GM19372 (cell line): Measurements from ENCODE around the gene ANK2.
"Not testable (repeated sequence)": the region's sequence is repeated elsewhere in the genome, so short reads cannot be mapped to it uniquely, and the experiment has no call there.

ENCODE experiments used
- ATAC-seq: cut with Tn5 transposase; IDR thresholded peaks from one replicate; pipeline ENCODE4 v1.9.1; 2021; ENCODE audit warnings: mild to moderate bottlenecking, low read depth, moderate library complexity; ENCODE audit not compliant: unreplicated experiment

ANK2 gene

DNA sequence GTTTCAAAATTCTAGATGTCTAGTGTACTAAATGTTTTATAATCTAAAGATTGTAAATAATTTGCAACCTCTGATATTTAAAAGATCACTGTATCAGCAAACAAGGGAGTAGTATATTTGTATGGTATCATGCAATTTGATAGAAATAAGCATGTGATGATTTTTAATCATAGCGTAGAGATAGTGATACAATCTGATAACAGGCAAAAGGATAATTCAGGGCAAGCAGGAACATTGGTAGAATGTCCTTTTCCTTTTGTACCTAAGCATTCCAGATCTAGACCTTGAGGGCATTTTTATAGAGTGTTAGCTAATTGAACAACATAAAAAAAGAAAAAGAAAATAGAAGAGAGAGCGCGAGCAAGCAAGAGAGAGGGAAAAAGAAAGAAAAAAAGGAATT is 1.4 kb downstream of the ANK2 start:
- no peak for ATAC-seq

GRCh38 chr4:113051361-113051760 is 1.9 kb downstream of the ANK2 start:
- no peak for ATAC-seq

GRCh38 chr4:113052379-113052951 is 3.0 kb downstream of the ANK2 start:
- ATAC-seq, result peak; percentile 99

DNA sequence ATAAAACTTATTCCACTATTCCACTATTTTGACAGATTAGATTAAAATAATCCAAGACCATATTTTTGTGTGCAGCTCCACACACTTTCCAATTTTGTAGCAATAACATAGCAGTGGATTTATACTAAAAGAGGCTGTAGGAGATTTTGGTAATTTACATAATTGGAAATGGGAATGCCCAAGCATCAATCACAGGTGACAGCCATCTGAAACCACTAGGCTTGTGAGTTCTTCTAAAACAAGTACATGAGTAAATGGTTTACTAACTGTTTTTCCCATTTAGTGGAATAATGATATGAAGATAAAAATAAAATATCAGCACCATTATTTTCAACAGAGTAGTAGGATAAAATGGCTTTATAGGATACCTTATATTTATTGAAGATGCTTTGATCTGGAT is 4.4 kb downstream of the ANK2 start:
- ATAC-seq, result no peak

- no peak for ATAC-seq
These were observed 6.9 kb downstream of the ANK2 start for GRCh38 chr4:113056318-113056717.

GRCh38 chr4:113057891-113058290 is 8.4 kb downstream of the ANK2 start:
- no peak for ATAC-seq

GRCh38 chr4:113059449-113060182 is 10.2 kb downstream of the ANK2 start:
- no peak for ATAC-seq

DNA sequence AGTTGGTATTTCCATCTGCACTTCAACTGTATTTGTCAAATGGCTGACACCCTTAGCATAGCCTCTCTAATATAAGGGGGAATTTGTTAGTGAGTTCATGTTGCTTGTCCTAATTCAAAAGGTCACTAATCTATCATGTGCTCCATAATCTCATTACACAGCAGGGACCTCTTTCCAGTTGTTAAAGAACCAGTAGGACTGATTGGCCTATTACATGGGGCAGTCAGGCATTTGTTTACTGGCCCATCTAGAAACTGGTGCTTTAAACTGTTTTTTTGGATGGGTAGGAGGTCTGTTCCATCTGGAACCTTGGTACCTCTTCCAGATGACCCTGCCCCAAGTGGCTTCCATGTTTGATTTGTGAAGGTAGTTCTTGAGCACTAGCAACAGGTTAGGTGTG is 11.4 kb downstream of the ANK2 start:
- ATAC-seq, result no peak

DNA sequence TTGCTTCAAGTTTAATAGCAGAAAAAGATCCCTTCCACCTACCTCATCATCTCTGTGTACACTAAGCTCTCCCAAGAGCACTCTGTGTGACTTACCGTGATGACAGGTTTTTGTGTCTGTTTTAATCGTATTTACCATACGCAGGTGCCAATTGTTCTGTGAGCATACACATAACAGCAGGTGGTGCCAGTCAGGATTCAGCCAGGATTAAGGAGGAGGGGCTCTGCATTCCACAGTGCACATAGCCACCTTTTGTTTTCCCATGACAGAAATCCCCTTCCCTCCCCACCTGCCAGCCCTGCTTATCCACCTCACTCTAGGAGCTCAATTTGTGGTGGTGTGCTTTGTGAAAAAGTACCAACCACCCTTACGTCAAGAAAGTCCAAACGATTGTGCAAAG is 14.8 kb downstream of the ANK2 start:
- ATAC-seq, result no peak

- no peak for ATAC-seq
These were observed 16.2 kb downstream of the ANK2 start for GRCh38 chr4:113065629-113066028.

GRCh38 chr4:113068771-113069170 is 19.3 kb downstream of the ANK2 start:
- not testable (repeated sequence) for ATAC-seq

GRCh38 chr4:113069212-113069892 is 19.9 kb downstream of the ANK2 start:
- no peak for ATAC-seq

GRCh38 chr4:113070755-113071154 is 21.3 kb downstream of the ANK2 start:
- no peak for ATAC-seq

GRCh38 chr4:113071274-113071673 is 21.8 kb downstream of the ANK2 start:
- no peak for ATAC-seq

- no peak for ATAC-seq
These were observed 22.4 kb downstream of the ANK2 start for GRCh38 chr4:113071805-113072204.

GRCh38 chr4:113073451-113074005 is 24.1 kb downstream of the ANK2 start:
- no peak for ATAC-seq

GRCh38 chr4:113077575-113077974 is 28.1 kb downstream of the ANK2 start:
- no peak for ATAC-seq

DNA sequence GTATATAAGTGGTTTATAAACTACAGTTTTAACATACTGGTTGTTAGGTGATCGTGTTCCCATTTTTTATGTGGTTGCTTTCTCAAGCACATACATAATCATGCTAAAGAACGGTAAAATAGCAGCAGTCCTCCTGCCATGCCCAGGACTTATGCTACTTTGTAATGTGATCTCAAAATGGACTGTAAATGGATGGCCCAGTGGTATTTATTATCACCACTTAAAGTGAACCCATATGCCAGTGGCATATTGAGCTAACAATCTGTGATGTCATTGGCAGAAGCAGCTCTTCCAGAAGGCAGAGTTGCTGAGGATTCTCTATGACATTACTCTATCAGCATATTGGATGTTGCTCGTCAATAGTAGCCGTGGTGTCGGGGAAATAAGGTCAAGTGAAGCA is 28.6 kb downstream of the ANK2 start:
- ATAC-seq, result no peak

DNA sequence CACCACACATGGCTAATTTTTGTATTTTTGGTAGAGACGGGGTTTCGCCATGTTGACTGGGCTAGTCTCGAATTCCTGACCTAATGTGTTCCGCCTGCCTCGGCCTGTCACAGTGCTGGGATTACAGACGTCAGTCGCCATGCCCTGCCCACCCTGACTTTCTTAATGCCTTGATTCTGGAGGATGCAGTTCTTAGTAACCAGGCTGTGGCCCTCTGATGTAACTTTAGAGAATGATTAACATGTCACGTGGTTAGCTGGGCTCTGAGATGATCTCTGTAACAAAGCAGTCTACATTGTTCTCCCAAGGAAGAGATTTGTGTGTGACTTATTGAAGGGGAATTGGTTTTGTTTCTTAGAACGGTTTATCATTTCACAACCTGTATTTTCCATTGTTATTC is 30.6 kb downstream of the ANK2 start:
- no peak for ATAC-seq

DNA sequence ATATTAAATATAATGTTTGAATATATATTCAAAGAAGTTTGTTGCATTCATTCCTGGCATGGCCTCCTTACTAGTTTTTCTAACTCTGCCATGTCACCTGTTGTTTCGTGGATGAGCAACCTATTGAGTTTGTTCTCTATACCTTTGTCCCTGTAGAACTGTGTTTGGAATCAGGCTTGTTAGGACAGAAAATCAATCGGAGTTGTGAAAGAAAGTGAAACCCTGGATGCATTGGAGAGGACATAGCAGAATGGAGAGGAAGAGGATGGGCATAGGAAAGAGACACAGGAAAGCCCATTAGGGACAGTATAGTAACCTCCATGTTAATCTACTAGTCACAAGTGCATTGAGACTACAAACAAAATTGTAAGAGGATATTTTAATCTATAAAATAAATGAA is 31.2 kb downstream of the ANK2 start:
- ATAC-seq, result no peak

DNA sequence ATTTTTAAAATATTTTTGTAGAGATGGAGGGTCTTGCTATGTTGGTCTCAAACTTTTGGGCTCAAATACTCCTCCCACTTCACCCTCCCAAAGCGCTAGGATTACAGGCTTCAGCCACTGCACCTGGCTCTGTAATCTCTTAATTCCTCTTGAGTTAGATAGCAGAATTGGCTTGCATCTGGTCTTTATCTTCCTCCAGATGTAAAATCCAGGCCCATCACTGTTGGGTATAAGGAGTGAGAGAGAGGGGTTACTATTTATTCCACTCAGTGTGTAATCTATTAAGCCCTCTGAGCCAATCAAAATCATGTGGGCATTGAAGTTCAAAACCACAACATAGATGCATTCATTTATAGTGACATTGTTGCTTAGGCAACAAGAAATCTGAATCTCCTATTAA is 33.9 kb downstream of the ANK2 start:
- no peak for ATAC-seq
